Measurements from ENCODE around the gene PKP2. TPM values are rescaled to one million over a fixed set of nuclear protein-coding genes. Genes with fewer than 3 reads are reported as not detected.
A peak's percentile ranks its signal among the peaks of the same experiment; 100 is the strongest.

The PKP2 gene
- total and polyA plus RNA-seq, 9 of the 15 experiments (the other 6 are each of a cell fraction or from before 2014, with no cell fraction given), result 1.6 to 4.2 (median 2.8) TPM

DNA sequence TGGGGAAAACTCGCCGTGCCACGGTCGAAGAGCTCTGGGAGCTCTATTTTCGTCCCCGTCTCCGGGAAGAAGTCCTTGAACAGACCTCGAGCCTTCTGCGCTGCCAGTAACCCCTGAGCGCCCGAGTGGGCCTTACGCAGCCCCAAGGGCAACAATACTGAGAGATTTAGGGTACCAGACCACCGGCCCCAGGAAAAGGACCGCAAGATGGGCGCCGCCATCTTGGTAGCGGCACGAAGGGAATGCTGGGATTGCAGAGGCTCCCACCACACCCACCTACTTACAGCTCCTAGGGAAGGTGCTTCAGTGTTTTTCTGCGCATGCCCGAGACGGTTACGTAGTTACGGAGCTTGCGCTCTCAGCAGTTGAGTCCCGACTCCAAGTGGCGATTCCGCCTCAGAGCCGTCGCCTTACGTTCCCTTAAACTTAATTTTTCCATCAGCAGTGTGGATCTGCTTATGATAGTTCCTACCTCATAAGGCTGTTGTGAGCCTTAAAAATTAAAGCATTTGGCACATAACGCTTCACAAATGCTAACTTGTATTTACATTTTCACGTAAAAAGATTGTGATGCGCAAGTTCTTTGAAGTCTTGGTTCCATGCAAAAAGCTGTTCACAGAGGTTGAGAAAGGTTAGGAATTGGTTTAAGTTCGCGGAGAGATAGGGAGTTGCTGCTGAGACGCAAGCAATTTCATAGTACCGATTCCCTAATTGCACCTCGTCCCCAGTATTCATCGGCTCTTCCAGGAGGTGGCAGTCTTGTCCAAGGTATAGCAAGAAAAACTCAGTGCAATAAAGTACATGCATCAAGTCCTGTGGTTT lies 140.7 kb downstream of the PKP2 start, which contains the start of gene YARS2 (continued):
- no peak; the same call in 1 of the 2 replicates for TF ChIP-seq SOX6 (IDR thresholded peaks at IDR 0.05)
- no peak for TF ChIP-seq SP2 (IDR thresholded peaks at IDR 0.05; ENCODE audit: extremely low read depth, low read depth, low read length, poor library complexity, severe bottlenecking)
- no peak for TF ChIP-seq TFAM (CRISPR knock-in tag; conservative IDR thresholded peaks at IDR 0.05)
- TF ChIP-seq ZNF140 (CRISPR knock-in tag; IDR thresholded peaks at IDR 0.05), result no peak
- no peak for TF ChIP-seq NFXL1 (CRISPR knock-in tag; IDR thresholded peaks at IDR 0.05)
- TF ChIP-seq TAF9B (IDR thresholded peaks at IDR 0.05; ENCODE audit: partially characterized antibody), result peak; percentile 92
- no peak for TF ChIP-seq GTF2A2 (tag; IDR thresholded peaks at IDR 0.05)
- TF ChIP-seq, protein P1, sequence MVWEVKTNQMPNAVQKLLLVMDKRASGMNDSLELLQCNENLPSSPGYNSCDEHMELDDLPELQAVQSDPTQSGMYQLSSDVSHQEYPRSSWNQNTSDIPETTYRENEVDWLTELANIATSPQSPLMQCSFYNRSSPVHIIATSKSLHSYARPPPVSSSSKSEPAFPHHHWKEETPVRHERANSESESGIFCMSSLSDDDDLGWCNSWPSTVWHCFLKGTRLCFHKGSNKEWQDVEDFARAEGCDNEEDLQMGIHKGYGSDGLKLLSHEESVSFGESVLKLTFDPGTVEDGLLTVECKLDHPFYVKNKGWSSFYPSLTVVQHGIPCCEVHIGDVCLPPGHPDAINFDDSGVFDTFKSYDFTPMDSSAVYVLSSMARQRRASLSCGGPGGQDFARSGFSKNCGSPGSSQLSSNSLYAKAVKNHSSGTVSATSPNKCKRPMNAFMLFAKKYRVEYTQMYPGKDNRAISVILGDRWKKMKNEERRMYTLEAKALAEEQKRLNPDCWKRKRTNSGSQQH (CRISPR knock-in tag; IDR thresholded peaks at IDR 0.05), result no peak
- TF ChIP-seq BRD9 (IDR thresholded peaks at IDR 0.05; ENCODE audit: low read depth, partially characterized antibody), result peak; percentile 82
- TF ChIP-seq, protein P2, sequence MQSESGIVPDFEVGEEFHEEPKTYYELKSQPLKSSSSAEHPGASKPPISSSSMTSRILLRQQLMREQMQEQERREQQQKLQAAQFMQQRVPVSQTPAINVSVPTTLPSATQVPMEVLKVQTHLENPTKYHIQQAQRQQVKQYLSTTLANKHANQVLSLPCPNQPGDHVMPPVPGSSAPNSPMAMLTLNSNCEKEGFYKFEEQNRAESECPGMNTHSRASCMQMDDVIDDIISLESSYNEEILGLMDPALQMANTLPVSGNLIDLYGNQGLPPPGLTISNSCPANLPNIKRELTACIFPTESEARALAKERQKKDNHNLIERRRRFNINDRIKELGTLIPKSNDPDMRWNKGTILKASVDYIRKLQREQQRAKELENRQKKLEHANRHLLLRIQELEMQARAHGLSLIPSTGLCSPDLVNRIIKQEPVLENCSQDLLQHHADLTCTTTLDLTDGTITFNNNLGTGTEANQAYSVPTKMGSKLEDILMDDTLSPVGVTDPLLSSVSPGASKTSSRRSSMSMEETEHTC (IDR thresholded peaks at IDR 0.05), result no peak
- TF ChIP-seq, protein P3, sequence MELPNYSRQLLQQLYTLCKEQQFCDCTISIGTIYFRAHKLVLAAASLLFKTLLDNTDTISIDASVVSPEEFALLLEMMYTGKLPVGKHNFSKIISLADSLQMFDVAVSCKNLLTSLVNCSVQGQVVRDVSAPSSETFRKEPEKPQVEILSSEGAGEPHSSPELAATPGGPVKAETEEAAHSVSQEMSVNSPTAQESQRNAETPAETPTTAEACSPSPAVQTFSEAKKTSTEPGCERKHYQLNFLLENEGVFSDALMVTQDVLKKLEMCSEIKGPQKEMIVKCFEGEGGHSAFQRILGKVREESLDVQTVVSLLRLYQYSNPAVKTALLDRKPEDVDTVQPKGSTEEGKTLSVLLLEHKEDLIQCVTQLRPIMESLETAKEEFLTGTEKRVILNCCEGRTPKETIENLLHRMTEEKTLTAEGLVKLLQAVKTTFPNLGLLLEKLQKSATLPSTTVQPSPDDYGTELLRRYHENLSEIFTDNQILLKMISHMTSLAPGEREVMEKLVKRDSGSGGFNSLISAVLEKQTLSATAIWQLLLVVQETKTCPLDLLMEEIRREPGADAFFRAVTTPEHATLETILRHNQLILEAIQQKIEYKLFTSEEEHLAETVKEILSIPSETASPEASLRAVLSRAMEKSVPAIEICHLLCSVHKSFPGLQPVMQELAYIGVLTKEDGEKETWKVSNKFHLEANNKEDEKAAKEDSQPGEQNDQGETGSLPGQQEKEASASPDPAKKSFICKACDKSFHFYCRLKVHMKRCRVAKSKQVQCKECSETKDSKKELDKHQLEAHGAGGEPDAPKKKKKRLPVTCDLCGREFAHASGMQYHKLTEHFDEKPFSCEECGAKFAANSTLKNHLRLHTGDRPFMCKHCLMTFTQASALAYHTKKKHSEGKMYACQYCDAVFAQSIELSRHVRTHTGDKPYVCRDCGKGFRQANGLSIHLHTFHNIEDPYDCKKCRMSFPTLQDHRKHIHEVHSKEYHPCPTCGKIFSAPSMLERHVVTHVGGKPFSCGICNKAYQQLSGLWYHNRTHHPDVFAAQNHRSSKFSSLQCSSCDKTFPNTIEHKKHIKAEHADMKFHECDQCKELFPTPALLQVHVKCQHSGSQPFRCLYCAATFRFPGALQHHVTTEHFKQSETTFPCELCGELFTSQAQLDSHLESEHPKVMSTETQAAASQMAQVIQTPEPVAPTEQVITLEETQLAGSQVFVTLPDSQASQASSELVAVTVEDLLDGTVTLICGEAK (IDR thresholded peaks at IDR 0.05), result peak; percentile 57; the same call in 1 of the 2 replicates
- TF ChIP-seq, protein P3 (CRISPR knock-in tag; IDR thresholded peaks at IDR 0.05), result no peak
- no peak for TF ChIP-seq CBX5 (IDR thresholded peaks at IDR 0.05; ENCODE audit: borderline replicate concordance, low read depth)
- no peak for TF ChIP-seq JUN (IDR thresholded peaks at IDR 0.05; ENCODE audit: borderline replicate concordance, low read depth, low read length)
- TF ChIP-seq JUN (CRISPR knock-in tag; IDR thresholded peaks at IDR 0.05; ENCODE audit: borderline replicate concordance), result no peak
- TF ChIP-seq PHF21A (IDR thresholded peaks at IDR 0.05; ENCODE audit: borderline replicate concordance, low read depth), result no peak
- no peak for TF ChIP-seq TRIM24 (IDR thresholded peaks at IDR 0.05)
- no peak for TF ChIP-seq NCOA1 (IDR thresholded peaks at IDR 0.05; ENCODE audit: low read depth)
